ENCODE data around the gene KRIT1.
A peak's percentile ranks its signal among the peaks of the same experiment; 100 is the strongest.

The KRIT1 gene

DNA sequence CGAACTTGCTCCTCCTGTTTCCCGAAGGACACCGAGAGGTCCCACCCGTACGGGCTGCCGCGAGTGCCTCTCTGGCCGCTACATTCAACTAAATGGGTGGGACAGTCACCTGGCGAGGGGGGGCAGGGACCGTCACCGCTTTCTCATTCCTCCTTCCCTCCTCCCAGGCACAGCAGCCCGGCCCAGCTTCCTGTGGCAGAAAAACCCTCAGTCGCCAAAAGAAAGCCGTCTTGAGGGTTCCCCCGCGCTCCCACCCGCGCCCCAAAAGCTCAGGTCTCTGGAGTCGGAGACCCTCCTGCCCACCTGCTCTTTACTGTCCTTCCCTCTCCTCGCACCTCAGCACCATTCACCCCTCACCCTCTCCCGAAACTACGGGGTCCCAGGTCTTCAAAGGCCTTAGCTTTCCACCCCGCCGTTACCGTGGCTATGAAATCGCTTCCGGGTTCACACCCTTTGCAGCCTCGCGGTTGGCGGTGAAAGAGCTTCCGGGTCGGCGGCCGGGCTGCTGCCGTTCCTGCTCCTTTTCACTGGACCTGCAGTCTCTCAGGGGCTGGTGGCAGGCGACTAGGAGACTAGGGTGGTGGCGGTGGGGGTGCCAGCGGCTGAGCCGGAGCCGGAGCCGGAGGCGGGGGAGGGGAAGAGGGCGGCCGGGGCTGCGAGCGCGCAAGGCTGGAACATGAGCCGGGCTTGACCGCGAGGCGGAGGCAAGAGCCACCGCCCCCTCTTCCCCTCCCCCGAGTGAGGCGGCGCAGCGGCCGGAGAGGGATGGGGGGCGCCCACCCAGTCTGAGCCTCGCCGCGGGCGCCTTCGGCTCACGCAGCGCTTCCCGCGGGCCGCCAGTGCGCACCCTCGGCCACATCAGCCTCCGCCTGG is at the start of gene KRIT1, which contains the start of gene ANKIB1:
KRIT1 (minus strand) TSS at position 428 of the 873 bp plus-strand sequence. CDS start 3,779 bp downstream, outside the sequence.
ANKIB1 (plus strand) TSS at position 488 of the 873 bp plus-strand sequence. CDS start 49,005 bp downstream, outside the sequence.
- POLR2A ChIA-PET, result interaction anchor here (1.1 to 1.7 kb wide), 2 partner anchors 9 to 201 kb away, joined by 6 read pairs; partner anchors contain the start of gene GATAD1
- CTCF ChIA-PET, result interaction anchor here (1.1 to 3.0 kb wide), 5 partner anchors 46 to 201 kb away, joined by 3 to 22 read pairs (median 6); partner anchors contain the start of genes GATAD1 and LRRD1
- no peak for DNase-seq (ENCODE audit: low read depth, low spot score)
- TF ChIP-seq, protein P1, sequence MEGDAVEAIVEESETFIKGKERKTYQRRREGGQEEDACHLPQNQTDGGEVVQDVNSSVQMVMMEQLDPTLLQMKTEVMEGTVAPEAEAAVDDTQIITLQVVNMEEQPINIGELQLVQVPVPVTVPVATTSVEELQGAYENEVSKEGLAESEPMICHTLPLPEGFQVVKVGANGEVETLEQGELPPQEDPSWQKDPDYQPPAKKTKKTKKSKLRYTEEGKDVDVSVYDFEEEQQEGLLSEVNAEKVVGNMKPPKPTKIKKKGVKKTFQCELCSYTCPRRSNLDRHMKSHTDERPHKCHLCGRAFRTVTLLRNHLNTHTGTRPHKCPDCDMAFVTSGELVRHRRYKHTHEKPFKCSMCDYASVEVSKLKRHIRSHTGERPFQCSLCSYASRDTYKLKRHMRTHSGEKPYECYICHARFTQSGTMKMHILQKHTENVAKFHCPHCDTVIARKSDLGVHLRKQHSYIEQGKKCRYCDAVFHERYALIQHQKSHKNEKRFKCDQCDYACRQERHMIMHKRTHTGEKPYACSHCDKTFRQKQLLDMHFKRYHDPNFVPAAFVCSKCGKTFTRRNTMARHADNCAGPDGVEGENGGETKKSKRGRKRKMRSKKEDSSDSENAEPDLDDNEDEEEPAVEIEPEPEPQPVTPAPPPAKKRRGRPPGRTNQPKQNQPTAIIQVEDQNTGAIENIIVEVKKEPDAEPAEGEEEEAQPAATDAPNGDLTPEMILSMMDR (IDR thresholded peaks at IDR 0.05; ENCODE audit: insufficient read depth, low read length, missing control alignments), result no peak
- H3K4me3 ChIP-seq (ENCODE audit: low read depth, low read length), result peak within 1 kb of the TSS; percentile 82

DNA sequence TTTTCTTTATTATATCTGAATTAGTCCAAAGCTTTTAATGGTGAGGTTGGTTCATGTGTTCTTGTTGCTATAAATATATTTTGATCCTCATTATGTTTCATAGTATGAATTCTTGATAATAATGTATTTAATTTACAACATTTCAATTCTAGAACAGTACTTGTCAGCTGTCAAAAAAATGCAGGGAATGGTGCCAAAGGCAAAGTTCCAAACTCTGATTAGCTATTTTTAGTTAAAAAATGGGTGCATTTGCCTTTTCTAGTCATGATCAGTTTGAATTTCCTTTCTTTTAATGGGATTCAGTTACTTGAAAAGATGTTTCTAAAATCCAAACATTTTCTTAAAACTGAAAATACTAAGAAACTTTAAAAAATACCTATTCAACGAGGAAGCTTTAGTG is 49.7 kb upstream of the KRIT1 start:
- TF ChIP-seq, protein P1 (IDR thresholded peaks at IDR 0.05; ENCODE audit: insufficient read depth, low read length, missing control alignments), result no peak
- CTCF ChIA-PET, result interaction anchor here (0.8 kb wide), 1 partner anchor 10 kb away, joined by 3 read pairs; no protein-coding TSS in a partner anchor
- POLR2A ChIA-PET, result no interaction called here
- no peak for DNase-seq (ENCODE audit: low read depth, low spot score)
- H3K4me3 ChIP-seq (ENCODE audit: low read depth, low read length), result no peak overlapping the region

DNA sequence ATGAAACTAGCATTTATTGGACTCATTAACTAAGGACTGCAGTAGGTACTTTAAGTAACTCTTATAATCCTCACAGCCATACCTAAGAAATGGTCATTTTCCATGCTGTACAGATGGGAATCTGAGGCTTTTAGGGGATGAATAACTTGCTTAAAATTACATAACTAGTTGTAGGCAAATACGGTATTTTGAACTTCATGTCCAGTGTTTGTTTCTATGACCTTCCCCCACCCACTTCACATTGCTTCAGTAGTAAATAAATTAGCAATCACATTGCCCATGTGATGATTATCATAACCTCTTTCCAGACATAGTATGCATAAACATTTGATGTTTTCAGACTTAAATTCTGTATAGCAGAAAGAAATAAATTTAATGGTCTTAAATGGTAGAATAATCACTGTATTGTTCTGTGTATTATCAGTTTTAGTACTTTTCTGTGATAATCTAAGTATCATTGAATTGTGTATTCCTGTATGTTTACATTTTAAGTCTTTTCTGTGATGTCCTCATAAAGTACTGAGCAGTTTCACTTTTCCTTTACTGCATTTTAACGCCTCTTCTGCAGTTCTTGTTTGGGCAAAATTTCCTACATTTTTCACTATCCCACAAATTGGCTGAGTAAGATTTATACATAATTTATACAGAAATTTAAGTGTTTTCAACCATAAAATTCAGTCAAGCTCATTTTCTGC is 48.3 kb upstream of the KRIT1 start:
- ChIA-PET POLR2A (no interaction called here), CTCF (no interaction called here)
- no peak for DNase-seq (ENCODE audit: low read depth, low spot score)

DNA sequence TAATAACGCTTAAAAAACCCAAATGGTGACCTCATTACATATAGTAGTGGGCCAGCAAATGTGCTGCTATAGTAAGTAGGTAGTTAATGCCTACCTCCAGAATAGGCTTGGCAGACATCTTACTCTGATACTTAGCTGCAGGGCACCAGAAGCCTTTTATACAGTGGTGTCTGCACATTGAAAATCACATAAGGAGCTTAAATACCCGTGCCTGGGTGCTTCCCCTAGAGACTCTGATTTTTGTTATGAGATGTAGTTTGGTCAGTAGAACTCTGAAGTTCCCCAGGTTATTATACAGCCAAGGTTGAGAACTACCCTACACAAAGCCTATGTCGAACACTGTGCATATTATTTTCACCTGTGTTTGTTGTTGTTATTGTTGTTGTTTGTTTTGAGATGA is 47.3 kb upstream of the KRIT1 start:
- ChIA-PET CTCF (interaction anchor here (1.0 to 1.2 kb wide), 2 partner anchors 14 to 155 kb away, joined by 3 read pairs; partner anchors contain the start of gene GATAD1), POLR2A (no interaction called here)

More for the DNA sequence above, 48.3 kb upstream of the KRIT1 start:
- TF ChIP-seq, protein P1 (IDR thresholded peaks at IDR 0.05; ENCODE audit: insufficient read depth, low read length, missing control alignments), result no peak
- no peak overlapping the region for H3K4me3 ChIP-seq (ENCODE audit: low read depth, low read length)

DNA sequence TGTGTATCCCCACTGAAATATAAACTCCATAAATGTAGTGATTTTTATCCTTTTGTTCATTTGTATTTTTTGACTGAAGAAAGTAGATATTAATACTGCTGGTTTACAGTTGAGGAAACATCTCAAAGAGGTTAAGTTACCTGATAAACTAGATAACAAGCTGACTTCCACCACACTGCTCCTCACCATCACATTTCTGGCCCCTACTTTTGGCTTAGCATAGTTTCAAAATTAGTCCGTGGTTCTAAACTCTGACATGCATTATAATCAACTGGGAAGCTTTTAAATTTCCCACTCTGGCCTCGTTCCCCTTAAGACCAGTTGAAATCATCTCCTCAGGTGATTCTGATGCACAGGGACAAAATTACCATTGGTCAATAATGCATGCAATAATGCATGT is 43.6 kb upstream of the KRIT1 start:
- TF ChIP-seq, protein P1 (IDR thresholded peaks at IDR 0.05; ENCODE audit: insufficient read depth, low read length, missing control alignments), result no peak
- no peak overlapping the region for H3K4me3 ChIP-seq (ENCODE audit: low read depth, low read length)
- DNase-seq (ENCODE audit: low read depth, low spot score), result no peak
- ChIA-PET CTCF (interaction anchor here (1.1 kb wide), 1 partner anchor 28 kb away, joined by 3 read pairs; no protein-coding TSS in a partner anchor), POLR2A (interaction anchor here (0.5 kb wide), 1 partner anchor 126 kb away, joined by 3 read pairs; no protein-coding TSS in a partner anchor)

More for the DNA sequence above, 47.3 kb upstream of the KRIT1 start:
- TF ChIP-seq, protein P1 (IDR thresholded peaks at IDR 0.05; ENCODE audit: insufficient read depth, low read length, missing control alignments), result no peak
- DNase-seq (ENCODE audit: low read depth, low spot score), result no peak
- H3K4me3 ChIP-seq (ENCODE audit: low read depth, low read length), result no peak overlapping the region
